PFSK-1 (cell line): Measurements from ENCODE around the gene IKZF1.

ENCODE experiments used
- POLR2AphosphoS5 ChIP-seq: IDR thresholded peaks from 2 replicates; pipeline ENCODE4 v1.6.1; 2012; ENCODE audit warnings: low read depth, mild to moderate bottlenecking, control low read depth, low read length, moderate library complexity
- REST ChIP-seq, 2 experiments: IDR thresholded peaks; 2 replicates each; pipeline versions ENCODE4 v1.6.1 to v1.8.0; 2011 to 2012; ENCODE audit warnings: low read depth in 2 of 2, low read length in 2 of 2, control low read depth in 1 of 2, inconsistent platforms in 1 of 2, mild to moderate bottlenecking in 1 of 2, moderate library complexity in 1 of 2; ENCODE audit not compliant: insufficient read depth in 1 of 2
- SIN3A ChIP-seq: IDR thresholded peaks from 2 replicates; pipeline ENCODE4 v1.6.1; 2012; ENCODE audit warnings: mild to moderate bottlenecking, low read length, moderate library complexity, borderline replicate concordance; ENCODE audit not compliant: insufficient read depth
- TAF1 ChIP-seq: IDR thresholded peaks from 2 replicates; pipeline ENCODE4 v1.6.1; 2012; ENCODE audit warnings: low read length, control low read depth, borderline replicate concordance; ENCODE audit not compliant: insufficient read depth

- TF ChIP-seq POLR2AphosphoS5 (no peak), REST (IDR thresholded peaks at IDR 0.05; ENCODE audit: insufficient read depth in 1 of 2, low read depth in 2 of 2, low read length in 2 of 2) (no peak), TAF1 (no peak), SIN3A (no peak)
Measured at GRCh38 chr7:50282813-50283605, 21.5 kb upstream of the IKZF1 start.
